SKM-1 (cell line): Measurements from ENCODE around the gene TUBGCP5.

Source experiments
- DNase-seq: peaks from one replicate; lab custom pipeline; 2025; ENCODE audit not compliant: unreplicated experiment; lab: John Stamatoyannopoulos, UW

TUBGCP5 gene

GRCh38 chr15:22979238-22980188 is 59.9 kb downstream of the TUBGCP5 start:
- no peak for DNase-seq

GRCh38 chr15:22978691-22979237 is 60.6 kb downstream of the TUBGCP5 start:
- DNase-seq = no peak

- peak; percentile 74 for DNase-seq
Measured at GRCh38 chr15:22974745-22975144, 64.6 kb downstream of the TUBGCP5 start.

- no peak for DNase-seq
Measured at GRCh38 chr15:22973987-22974386, 65.4 kb downstream of the TUBGCP5 start.

GRCh38 chr15:22973286-22973685 is 66.1 kb downstream of the TUBGCP5 start:
- no peak for DNase-seq

- DNase-seq = no peak
Measured at GRCh38 chr15:22969489-22969888, 69.9 kb downstream of the TUBGCP5 start.

- no peak for DNase-seq
Measured at GRCh38 chr15:22968366-22968765, 71.0 kb downstream of the TUBGCP5 start.

GRCh38 chr15:22967084-22967770 is 72.1 kb downstream of the TUBGCP5 start:
- DNase-seq = no peak

GRCh38 chr15:22966321-22967083 is 72.9 kb downstream of the TUBGCP5 start:
- DNase-seq = no peak

GRCh38 chr15:22963641-22964040 is 75.7 kb downstream of the TUBGCP5 start:
- no peak for DNase-seq

- DNase-seq = no peak
Measured at GRCh38 chr15:22962611-22963010, 76.8 kb downstream of the TUBGCP5 start.

GRCh38 chr15:22961762-22962161 is 77.6 kb downstream of the TUBGCP5 start:
- no peak for DNase-seq

GRCh38 chr15:22960556-22960955 is 78.8 kb downstream of the TUBGCP5 start:
- DNase-seq = no peak

GRCh38 chr15:22960126-22960525 is 79.2 kb downstream of the TUBGCP5 start:
- no peak for DNase-seq

GRCh38 chr15:22959321-22960101 is 79.9 kb downstream of the TUBGCP5 start:
- no peak for DNase-seq

GRCh38 chr15:22958487-22959280 is 80.7 kb downstream of the TUBGCP5 start:
- DNase-seq = no peak

- DNase-seq = peak; percentile 72
Measured at GRCh38 chr15:22956978-22957260, 82.5 kb downstream of the TUBGCP5 start.

- no peak for DNase-seq
Measured at GRCh38 chr15:22956257-22956977, 83.0 kb downstream of the TUBGCP5 start.

- no peak for DNase-seq
Measured at GRCh38 chr15:22955544-22956119, 83.7 kb downstream of the TUBGCP5 start.
